SK-N-SH treated with all-trans-retinoic acid at 6 μM for 48 hours (cell line): Measurements from ENCODE around the gene INTS6L.

Experiments
- ATAC-seq: fragments of 200-7000 bp; cut with Tn5 transposase; 3 replicates; pipeline ENCODE4 v1.9.1; 2020; ENCODE audit warnings: mild to moderate bottlenecking, moderate library complexity
- ARNTL ChIP-seq: fragments of 450-650 bp; formaldehyde crosslinking; IDR thresholded peaks from 2 replicates; pipeline ENCODE4 v1.5.0; 2020; ENCODE audit warnings: low read depth, mild to moderate bottlenecking, moderate library complexity, borderline replicate concordance
- BACH2 ChIP-seq: fragments of 250-450 bp; sonication (Bioruptor Pico); IDR thresholded peaks from 2 replicates; pipeline ENCODE4 v1.9.0; 2021; ENCODE audit warnings: mild to moderate bottlenecking, borderline replicate concordance
- CSDC2 ChIP-seq: fragments of 250-450 bp; sonication (Bioruptor Pico); IDR thresholded peaks from 2 replicates; pipeline ENCODE4 v1.5.0; 2020; ENCODE audit warnings: mild to moderate bottlenecking, moderate library complexity
- ESRRG ChIP-seq: fragments of 250-450 bp; sonication (Bioruptor Pico); IDR thresholded peaks from 2 replicates; pipeline ENCODE4 v1.6.1; 2021; ENCODE audit warnings: mild to moderate bottlenecking
- GLIS3 ChIP-seq: fragments of 250-450 bp; sonication (Bioruptor Pico); IDR thresholded peaks from 2 replicates; pipeline ENCODE4 v1.5.0; 2020; ENCODE audit warnings: mild to moderate bottlenecking, moderate library complexity
- ISL1 ChIP-seq: fragments of 250-450 bp; sonication (Bioruptor Pico); IDR thresholded peaks from 2 replicates; pipeline ENCODE4 v2.1.2; 2022; ENCODE audit warnings: mild to moderate bottlenecking, moderate library complexity
- OSR1 ChIP-seq: fragments of 250-450 bp; sonication (Bioruptor Pico); IDR thresholded peaks from 2 replicates; pipeline ENCODE4 v1.8.0; 2022; ENCODE audit warnings: moderate library complexity, mild to moderate bottlenecking, inconsistent platforms
- PPARA ChIP-seq: fragments of 250-450 bp; sonication (Bioruptor Pico); IDR thresholded peaks from 2 replicates; pipeline ENCODE4 v1.5.0; 2020; ENCODE audit warnings: mild to moderate bottlenecking, borderline replicate concordance
- RARB ChIP-seq: fragments of 250-450 bp; sonication (Bioruptor Pico); IDR thresholded peaks from 2 replicates; pipeline ENCODE4 v1.8.0; 2021; ENCODE audit warnings: mild to moderate bottlenecking, moderate library complexity
- SNAI2 ChIP-seq: fragments of 250-450 bp; sonication (Bioruptor Pico); IDR thresholded peaks from 2 replicates; pipeline ENCODE4 v1.5.0; 2020; ENCODE audit warnings: mild to moderate bottlenecking, moderate library complexity
- TCF4 ChIP-seq: fragments of 250-450 bp; sonication (Bioruptor Pico); IDR thresholded peaks from 2 replicates; pipeline ENCODE4 v1.8.0; 2021; ENCODE audit warnings: mild to moderate bottlenecking, moderate library complexity, borderline replicate concordance
- TOX ChIP-seq: fragments of 250-450 bp; sonication (Bioruptor Pico); IDR thresholded peaks from 2 replicates; pipeline ENCODE4 v1.8.0; 2021; ENCODE audit warnings: mild to moderate bottlenecking, moderate library complexity, borderline replicate concordance
- ZC3H10 ChIP-seq: fragments of 250-450 bp; sonication (Bioruptor Pico); IDR thresholded peaks from 2 replicates; pipeline ENCODE4 v1.5.1; 2021; ENCODE audit warnings: mild to moderate bottlenecking, moderate library complexity
- ZFP30 ChIP-seq: fragments of 450-650 bp; formaldehyde crosslinking; IDR thresholded peaks from 2 replicates; pipeline ENCODE4 v1.5.0; 2022; ENCODE audit warnings: mild to moderate bottlenecking, moderate library complexity
- ZNF565 ChIP-seq: fragments of 450-650 bp; formaldehyde crosslinking; conservative IDR thresholded peaks from 2 replicates; pipeline ENCODE4 v1.5.0; 2020; ENCODE audit warnings: low read depth, mild to moderate bottlenecking, moderate library complexity
- ZNF70 ChIP-seq: fragments of 450-650 bp; formaldehyde crosslinking; IDR thresholded peaks from 2 replicates; pipeline ENCODE4 v1.5.0; 2020; ENCODE audit warnings: mild to moderate bottlenecking, moderate library complexity
- ZNF8 ChIP-seq: fragments of 450-650 bp; formaldehyde crosslinking; IDR thresholded peaks from 2 replicates; pipeline ENCODE4 v1.5.0; 2020; ENCODE audit warnings: mild to moderate bottlenecking, moderate library complexity
- TF ChIP-seq, protein P1 (sequence below): fragments of 250-450 bp; sonication (Bioruptor Pico); IDR thresholded peaks from 2 replicates; pipeline ENCODE4 v1.5.0; 2020; ENCODE audit warnings: mild to moderate bottlenecking, moderate library complexity
- TF ChIP-seq, protein P2 (sequence below): fragments of 250-450 bp; sonication (Bioruptor Pico); IDR thresholded peaks from 2 replicates; pipeline ENCODE4 v1.5.1; 2021; ENCODE audit warnings: mild to moderate bottlenecking, moderate library complexity
- TF ChIP-seq, protein P3 (sequence below): fragments of 250-450 bp; sonication (Bioruptor Pico); IDR thresholded peaks from 2 replicates; pipeline ENCODE4 v1.5.1; 2020; ENCODE audit warnings: low read depth, mild to moderate bottlenecking, moderate library complexity
- TF ChIP-seq, protein P4 (sequence below): fragments of 250-450 bp; sonication (Bioruptor Pico); IDR thresholded peaks from 2 replicates; pipeline ENCODE4 v1.8.0; 2021; ENCODE audit warnings: low read depth, mild to moderate bottlenecking, moderate library complexity, borderline replicate concordance

INTS6L gene

DNA sequence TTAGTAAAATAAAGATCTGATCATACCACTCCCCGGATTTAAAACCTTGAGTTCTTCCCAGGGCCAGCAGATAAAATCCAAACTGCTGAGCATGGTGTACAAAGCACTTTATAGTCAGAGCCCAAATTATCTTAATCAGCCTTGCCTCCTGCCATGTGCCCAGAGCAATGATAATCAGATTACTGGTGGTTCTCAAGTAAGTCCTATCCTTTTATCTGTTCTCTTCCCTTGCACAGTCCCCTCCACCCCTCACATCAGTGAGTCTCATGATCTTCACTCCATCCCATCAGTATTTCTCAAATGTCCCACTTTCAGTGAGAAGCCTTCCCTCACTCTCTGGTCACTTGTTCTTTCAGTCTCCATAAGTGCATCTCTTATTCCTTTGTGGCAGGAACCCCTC is 22.7 kb downstream of the INTS6L start (continued):
- TF ChIP-seq, protein P1, sequence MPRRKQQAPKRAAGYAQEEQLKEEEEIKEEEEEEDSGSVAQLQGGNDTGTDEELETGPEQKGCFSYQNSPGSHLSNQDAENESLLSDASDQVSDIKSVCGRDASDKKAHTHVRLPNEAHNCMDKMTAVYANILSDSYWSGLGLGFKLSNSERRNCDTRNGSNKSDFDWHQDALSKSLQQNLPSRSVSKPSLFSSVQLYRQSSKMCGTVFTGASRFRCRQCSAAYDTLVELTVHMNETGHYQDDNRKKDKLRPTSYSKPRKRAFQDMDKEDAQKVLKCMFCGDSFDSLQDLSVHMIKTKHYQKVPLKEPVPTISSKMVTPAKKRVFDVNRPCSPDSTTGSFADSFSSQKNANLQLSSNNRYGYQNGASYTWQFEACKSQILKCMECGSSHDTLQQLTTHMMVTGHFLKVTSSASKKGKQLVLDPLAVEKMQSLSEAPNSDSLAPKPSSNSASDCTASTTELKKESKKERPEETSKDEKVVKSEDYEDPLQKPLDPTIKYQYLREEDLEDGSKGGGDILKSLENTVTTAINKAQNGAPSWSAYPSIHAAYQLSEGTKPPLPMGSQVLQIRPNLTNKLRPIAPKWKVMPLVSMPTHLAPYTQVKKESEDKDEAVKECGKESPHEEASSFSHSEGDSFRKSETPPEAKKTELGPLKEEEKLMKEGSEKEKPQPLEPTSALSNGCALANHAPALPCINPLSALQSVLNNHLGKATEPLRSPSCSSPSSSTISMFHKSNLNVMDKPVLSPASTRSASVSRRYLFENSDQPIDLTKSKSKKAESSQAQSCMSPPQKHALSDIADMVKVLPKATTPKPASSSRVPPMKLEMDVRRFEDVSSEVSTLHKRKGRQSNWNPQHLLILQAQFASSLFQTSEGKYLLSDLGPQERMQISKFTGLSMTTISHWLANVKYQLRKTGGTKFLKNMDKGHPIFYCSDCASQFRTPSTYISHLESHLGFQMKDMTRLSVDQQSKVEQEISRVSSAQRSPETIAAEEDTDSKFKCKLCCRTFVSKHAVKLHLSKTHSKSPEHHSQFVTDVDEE, result no peak
- TF ChIP-seq, all 23 proteins: peak for 0

DNA sequence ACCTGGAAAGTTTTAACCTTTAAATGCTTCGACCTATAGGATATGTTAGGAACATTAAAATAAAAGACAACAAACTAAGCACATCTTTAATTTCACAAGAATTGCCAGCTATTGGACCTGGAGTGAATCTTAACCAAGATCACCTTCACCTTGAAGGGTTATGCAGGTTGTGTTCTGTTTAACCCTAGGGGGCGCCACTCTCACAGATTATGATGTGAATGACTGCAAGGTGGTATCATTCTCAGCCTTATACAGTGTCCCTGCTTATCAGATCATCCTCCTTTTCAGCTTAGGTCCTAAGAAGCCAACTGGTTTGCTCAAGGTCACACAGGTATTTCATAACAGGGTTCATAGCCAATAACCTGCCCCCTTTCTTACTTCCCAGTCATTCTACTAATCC is 23.5 kb downstream of the INTS6L start:
- no peak for TF ChIP-seq OSR1 (CRISPR knock-in tag)
- TF ChIP-seq GLIS3 (CRISPR knock-in tag), result no peak
- no peak for TF ChIP-seq ESRRG
- TF ChIP-seq BACH2 (CRISPR knock-in tag), result no peak
- TF ChIP-seq, protein P2, sequence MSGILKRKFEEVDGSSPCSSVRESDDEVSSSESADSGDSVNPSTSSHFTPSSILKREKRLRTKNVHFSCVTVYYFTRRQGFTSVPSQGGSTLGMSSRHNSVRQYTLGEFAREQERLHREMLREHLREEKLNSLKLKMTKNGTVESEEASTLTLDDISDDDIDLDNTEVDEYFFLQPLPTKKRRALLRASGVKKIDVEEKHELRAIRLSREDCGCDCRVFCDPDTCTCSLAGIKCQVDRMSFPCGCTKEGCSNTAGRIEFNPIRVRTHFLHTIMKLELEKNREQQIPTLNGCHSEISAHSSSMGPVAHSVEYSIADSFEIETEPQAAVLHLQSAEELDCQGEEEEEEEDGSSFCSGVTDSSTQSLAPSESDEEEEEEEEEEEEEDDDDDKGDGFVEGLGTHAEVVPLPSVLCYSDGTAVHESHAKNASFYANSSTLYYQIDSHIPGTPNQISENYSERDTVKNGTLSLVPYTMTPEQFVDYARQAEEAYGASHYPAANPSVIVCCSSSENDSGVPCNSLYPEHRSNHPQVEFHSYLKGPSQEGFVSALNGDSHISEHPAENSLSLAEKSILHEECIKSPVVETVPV (CRISPR knock-in tag), result no peak
- no peak for TF ChIP-seq RARB (CRISPR knock-in tag)
- TF ChIP-seq ZFP30, result no peak
- TF ChIP-seq TOX (CRISPR knock-in tag), result no peak
- TF ChIP-seq ISL1 (CRISPR knock-in tag), result no peak
- no peak for ATAC-seq

DNA sequence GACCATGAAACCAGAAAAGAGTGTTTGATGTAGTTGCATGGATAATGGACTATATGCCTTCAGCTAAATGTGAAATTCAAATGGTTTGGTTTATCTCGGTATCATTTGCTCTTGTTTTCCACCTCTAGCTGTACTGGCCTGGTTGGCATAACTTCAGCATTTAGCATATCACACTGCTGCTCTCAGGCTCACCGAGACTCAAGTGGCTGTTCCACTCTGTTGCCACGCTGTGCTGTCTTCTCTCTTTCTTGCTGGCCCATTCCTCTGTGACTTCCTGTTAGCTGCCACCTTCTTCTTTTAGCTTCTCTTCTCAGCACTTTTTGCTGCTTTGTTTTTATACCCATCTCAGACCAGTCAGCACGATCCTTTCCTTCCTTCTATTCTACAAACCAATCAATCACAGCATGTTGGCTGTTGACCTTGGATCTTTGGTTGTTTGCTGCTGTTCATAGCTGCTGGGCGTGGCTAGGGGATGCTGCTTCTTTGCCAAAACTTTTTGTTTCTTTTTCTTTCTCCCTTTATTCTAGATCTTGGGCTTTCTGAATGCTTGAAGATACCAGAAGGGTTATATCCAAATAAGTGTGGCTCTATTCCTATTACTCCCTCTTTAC is 24.0 kb downstream of the INTS6L start:
- TF ChIP-seq OSR1 (CRISPR knock-in tag), result no peak
- TF ChIP-seq SNAI2 (CRISPR knock-in tag), result no peak
- TF ChIP-seq ZFP30, result no peak
- no peak for TF ChIP-seq TCF4 (CRISPR knock-in tag)
- no peak for TF ChIP-seq CSDC2
- TF ChIP-seq, all 23 proteins: peak for 0
- ATAC-seq, result no peak

DNA sequence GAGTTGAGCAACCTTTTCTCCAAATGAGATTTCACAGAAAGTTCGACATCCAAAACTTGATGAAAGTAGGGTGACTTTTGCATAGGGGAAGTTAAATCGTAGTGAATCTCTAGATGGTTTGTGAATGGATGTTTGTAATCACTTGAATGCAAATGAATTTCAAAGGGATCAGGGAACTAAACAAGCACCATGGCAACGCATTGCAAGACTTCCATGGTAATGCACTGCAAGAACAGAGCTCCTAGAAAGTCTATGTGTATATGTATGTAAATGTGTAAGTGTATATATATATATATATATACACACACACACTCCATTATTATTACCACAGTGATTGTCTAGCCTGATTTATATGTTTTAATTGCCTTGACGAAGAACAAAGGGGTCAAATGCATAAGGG is 27.3 kb downstream of the INTS6L start:
- ATAC-seq, result no peak
- TF ChIP-seq CSDC2 (no peak), ZNF565 (CRISPR knock-in tag) (no peak), GLIS3 (CRISPR knock-in tag) (no peak)

DNA sequence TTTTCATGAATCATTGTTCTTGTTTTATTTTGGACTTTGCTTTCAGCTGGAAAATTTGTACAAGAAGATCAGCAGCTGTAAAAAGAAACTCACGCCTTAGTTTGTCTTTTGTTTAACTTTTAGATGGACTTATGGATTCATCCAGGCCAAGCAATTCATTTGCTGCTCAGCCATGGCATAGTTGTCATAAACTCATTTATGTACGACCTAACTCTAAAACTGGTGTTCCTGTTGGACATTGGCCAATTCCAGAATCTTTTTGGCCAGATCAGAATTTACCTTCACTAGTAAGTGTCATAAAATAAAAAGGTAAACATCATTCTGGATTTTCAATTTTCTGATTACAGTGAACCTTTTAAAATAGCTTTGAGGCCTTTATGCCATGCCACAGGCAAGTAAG is 29.1 kb downstream of the INTS6L start:
- TF ChIP-seq GLIS3 (CRISPR knock-in tag) (no peak), CSDC2 (no peak), ZNF8 (no peak), BACH2 (CRISPR knock-in tag) (no peak), TCF4 (CRISPR knock-in tag) (no peak), ARNTL (CRISPR knock-in tag) (no peak), ZC3H10 (CRISPR knock-in tag) (no peak), PPARA (CRISPR knock-in tag) (no peak), ZNF70 (CRISPR knock-in tag) (no peak)
- TF ChIP-seq, protein P1, result no peak
- TF ChIP-seq, protein P3, sequence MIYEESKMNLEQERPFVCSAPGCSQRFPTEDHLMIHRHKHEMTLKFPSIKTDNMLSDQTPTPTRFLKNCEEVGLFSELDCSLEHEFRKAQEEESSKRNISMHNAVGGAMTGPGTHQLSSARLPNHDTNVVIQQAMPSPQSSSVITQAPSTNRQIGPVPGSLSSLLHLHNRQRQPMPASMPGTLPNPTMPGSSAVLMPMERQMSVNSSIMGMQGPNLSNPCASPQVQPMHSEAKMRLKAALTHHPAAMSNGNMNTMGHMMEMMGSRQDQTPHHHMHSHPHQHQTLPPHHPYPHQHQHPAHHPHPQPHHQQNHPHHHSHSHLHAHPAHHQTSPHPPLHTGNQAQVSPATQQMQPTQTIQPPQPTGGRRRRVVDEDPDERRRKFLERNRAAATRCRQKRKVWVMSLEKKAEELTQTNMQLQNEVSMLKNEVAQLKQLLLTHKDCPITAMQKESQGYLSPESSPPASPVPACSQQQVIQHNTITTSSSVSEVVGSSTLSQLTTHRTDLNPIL (CRISPR knock-in tag), result no peak
- TF ChIP-seq, protein P4, sequence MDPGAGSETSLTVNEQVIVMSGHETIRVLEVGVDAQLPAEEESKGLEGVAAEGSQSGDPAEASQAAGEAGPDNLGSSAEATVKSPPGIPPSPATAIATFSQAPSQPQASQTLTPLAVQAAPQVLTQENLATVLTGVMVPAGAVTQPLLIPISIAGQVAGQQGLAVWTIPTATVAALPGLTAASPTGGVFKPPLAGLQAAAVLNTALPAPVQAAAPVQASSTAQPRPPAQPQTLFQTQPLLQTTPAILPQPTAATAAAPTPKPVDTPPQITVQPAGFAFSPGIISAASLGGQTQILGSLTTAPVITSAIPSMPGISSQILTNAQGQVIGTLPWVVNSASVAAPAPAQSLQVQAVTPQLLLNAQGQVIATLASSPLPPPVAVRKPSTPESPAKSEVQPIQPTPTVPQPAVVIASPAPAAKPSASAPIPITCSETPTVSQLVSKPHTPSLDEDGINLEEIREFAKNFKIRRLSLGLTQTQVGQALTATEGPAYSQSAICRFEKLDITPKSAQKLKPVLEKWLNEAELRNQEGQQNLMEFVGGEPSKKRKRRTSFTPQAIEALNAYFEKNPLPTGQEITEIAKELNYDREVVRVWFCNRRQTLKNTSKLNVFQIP (CRISPR knock-in tag), result no peak
- ATAC-seq, result no peak
